Measurements from ENCODE around the gene TP53I13.

TP53I13 gene

GRCh38 chr17:29579866-29580771 is 11.6 kb downstream of the TP53I13 start (continued):
- TF ChIP-seq ZNF175 (tag by site-specific recombination; IDR thresholded peaks at IDR 0.05) (no peak), ZNF513 (tag by site-specific recombination; IDR thresholded peaks at IDR 0.05) (0 out of 2 replicates have a peak, but pooled peaks have one; percentile 8), ZNF561 (tag by site-specific recombination; IDR thresholded peaks at IDR 0.05; ENCODE audit: borderline replicate concordance) (0 out of 2 replicates have a peak, but pooled peaks have one; percentile 49), ZFHX2 (tag by site-specific recombination; conservative IDR thresholded peaks at IDR 0.05) (peak; percentile 23; the same call in 1 of the 2 replicates), ZIC2 (tag by site-specific recombination; IDR thresholded peaks at IDR 0.05) (peak; percentile 47; the same call in 1 of the 2 replicates), ZNF280C (tag by site-specific recombination; IDR thresholded peaks at IDR 0.05) (no peak), SCRT1 (tag by site-specific recombination; IDR thresholded peaks at IDR 0.05; ENCODE audit: borderline replicate concordance) (no peak), ZNF302 (tag by site-specific recombination; IDR thresholded peaks at IDR 0.05; ENCODE audit: low read depth) (no peak), WT1 (tag by site-specific recombination; IDR thresholded peaks at IDR 0.05) (0 out of 2 replicates have a peak, but pooled peaks have one; percentile 9), SCRT2 (tag by site-specific recombination; IDR thresholded peaks at IDR 0.05) (no peak), CTCF (tag by site-specific recombination; IDR thresholded peaks at IDR 0.05) (peak; percentile 97), GLIS2 (tag by site-specific recombination; IDR thresholded peaks at IDR 0.05) (peak; percentile 95), ZNF510 (tag by site-specific recombination; IDR thresholded peaks at IDR 0.05; ENCODE audit: insufficient replicate concordance) (no peak), ZNF114 (tag by site-specific recombination; IDR thresholded peaks at IDR 0.05) (no peak), ZNF280D (tag by site-specific recombination; IDR thresholded peaks at IDR 0.05) (no peak), KLF7 (tag by site-specific recombination; IDR thresholded peaks at IDR 0.05; ENCODE audit: borderline replicate concordance) (no peak), BCL11B (tag by site-specific recombination; IDR thresholded peaks at IDR 0.05; ENCODE audit: low read depth) (no peak), SP7 (tag by site-specific recombination; IDR thresholded peaks at IDR 0.05) (peak; percentile 51)
- TF ChIP-seq, protein P1, sequence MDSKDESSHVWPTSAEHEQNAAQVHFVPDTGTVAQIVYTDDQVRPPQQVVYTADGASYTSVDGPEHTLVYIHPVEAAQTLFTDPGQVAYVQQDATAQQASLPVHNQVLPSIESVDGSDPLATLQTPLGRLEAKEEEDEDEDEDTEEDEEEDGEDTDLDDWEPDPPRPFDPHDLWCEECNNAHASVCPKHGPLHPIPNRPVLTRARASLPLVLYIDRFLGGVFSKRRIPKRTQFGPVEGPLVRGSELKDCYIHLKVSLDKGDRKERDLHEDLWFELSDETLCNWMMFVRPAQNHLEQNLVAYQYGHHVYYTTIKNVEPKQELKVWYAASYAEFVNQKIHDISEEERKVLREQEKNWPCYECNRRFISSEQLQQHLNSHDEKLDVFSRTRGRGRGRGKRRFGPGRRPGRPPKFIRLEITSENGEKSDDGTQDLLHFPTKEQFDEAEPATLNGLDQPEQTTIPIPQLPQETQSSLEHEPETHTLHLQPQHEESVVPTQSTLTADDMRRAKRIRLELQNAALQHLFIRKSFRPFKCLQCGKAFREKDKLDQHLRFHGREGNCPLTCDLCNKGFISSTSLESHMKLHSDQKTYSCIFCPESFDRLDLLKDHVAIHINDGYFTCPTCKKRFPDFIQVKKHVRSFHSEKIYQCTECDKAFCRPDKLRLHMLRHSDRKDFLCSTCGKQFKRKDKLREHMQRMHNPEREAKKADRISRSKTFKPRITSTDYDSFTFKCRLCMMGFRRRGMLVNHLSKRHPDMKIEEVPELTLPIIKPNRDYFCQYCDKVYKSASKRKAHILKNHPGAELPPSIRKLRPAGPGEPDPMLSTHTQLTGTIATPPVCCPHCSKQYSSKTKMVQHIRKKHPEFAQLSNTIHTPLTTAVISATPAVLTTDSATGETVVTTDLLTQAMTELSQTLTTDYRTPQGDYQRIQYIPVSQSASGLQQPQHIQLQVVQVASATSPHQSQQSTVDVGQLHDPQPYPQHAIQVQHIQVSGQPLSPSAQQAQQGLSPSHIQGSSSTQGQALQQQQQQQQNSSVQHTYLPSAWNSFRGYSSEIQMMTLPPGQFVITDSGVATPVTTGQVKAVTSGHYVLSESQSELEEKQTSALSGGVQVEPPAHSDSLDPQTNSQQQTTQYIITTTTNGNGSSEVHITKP (tag by site-specific recombination; IDR thresholded peaks at IDR 0.05): no peak

Data from HEK293 (cell line).